ENCODE data around the gene APOBR.

Gene APOBR

DNA sequence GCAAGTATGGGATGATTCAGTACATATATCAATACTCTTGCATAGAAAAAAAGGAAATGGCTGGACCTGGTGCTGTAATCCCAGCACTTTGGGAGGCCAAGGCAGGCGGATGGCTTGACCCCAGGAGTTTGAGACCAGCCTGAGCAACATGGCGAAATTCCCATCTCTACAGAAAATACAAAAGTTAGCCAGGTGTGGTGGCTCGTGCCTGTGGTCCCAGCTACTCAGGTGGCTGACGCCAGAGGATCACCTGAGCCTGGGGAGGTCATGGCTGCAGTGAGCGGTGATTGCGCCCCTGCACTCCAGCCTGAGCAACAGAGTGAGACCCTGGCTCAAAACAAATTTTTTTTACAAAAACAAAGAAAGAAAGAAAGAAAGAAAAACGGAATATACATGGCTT, 52.2 kb downstream of the APOBR start:
- ChIA-PET CTCF (no interaction called here), POLR2A (no interaction called here)
- TF ChIP-seq, protein P1, sequence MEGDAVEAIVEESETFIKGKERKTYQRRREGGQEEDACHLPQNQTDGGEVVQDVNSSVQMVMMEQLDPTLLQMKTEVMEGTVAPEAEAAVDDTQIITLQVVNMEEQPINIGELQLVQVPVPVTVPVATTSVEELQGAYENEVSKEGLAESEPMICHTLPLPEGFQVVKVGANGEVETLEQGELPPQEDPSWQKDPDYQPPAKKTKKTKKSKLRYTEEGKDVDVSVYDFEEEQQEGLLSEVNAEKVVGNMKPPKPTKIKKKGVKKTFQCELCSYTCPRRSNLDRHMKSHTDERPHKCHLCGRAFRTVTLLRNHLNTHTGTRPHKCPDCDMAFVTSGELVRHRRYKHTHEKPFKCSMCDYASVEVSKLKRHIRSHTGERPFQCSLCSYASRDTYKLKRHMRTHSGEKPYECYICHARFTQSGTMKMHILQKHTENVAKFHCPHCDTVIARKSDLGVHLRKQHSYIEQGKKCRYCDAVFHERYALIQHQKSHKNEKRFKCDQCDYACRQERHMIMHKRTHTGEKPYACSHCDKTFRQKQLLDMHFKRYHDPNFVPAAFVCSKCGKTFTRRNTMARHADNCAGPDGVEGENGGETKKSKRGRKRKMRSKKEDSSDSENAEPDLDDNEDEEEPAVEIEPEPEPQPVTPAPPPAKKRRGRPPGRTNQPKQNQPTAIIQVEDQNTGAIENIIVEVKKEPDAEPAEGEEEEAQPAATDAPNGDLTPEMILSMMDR (IDR thresholded peaks at IDR 0.05; ENCODE audit: control extremely low read depth, extremely low read depth, low read depth, missing control alignments) = no peak
- no peak for DNase-seq (ENCODE audit: extremely low spot score)

DNA sequence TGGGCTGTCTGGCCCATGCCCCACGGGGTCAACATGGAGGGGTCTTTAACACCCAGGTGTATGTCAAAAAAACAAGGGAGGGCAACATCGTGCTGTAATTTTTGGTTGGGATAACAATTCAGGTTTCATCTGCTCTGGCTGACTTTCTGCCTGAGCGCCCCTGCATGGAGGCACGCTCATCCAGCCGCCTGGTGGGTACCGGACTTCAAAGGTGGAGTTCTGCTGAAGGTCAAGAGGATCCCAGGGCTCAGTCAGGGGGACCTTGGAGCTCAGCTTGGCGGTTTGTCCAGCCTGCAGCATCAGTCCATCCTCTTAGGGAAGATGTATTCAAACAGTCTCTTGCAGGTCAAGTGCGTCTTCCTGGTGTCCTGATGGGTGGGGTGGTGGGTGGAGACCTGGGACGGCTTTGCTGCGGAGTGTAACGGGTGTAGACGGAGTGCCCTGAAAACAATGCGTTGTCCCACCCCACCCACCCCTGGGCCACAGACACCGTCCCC, 53.9 kb downstream of the APOBR start:
- CTCF ChIA-PET = interaction anchor here (0.7 kb wide), 1 partner anchor 8 kb away, joined by 3 read pairs; no protein-coding TSS in a partner anchor
- no peak for DNase-seq (ENCODE audit: extremely low spot score)

More for the DNA sequence above, 53.9 kb downstream of the APOBR start:
- POLR2A ChIA-PET = no interaction called here
- TF ChIP-seq, protein P1 (IDR thresholded peaks at IDR 0.05; ENCODE audit: control extremely low read depth, extremely low read depth, low read depth, missing control alignments) = no peak

Data from GM10248 (cell line).